K562 (cell line): ENCODE results near the gene BSPRY. TPM values are rescaled to one million over a fixed set of nuclear protein-coding genes. Genes with fewer than 3 reads are reported as not detected.

Source experiments
- ATAC-seq: fragments of 200-7000 bp; cut with Tn5 transposase; 3 replicates; pipeline ENCODE4 v1.9.1; 2020; ENCODE audit warnings: moderate library complexity
- BruUV-seq: library from RNA; stranded (reverse); fragments of 400-500 nt; replicated peaks from 2 replicates; lab custom pipeline; 2021; lab: Mats Ljungman, UMichigan
- CTCF ChIA-PET: fragments of 300-600 bp; formaldehyde crosslinking; extraction: SDS; loops from one replicate; lab custom pipeline; 2021; ENCODE audit warnings: low intra/inter-chr PET ratio; lab: Yijun Ruan, JAX
- POLR2A ChIA-PET: fragments of 300-600, 350-650 bp; sonication (Branson Sonifier 250); formaldehyde crosslinking; extraction: SDS; loops from one replicate; lab custom pipeline; 2021; ENCODE audit warnings: antibody characterized with exemption, inconsistent platforms; lab: Yijun Ruan, JAX
- DNase-seq, 4 experiments: peaks; one replicate each; pipeline versions ENCODE4 v3.0.0 to v3.0.0-alpha.2; 2011 to 2018; ENCODE audit warnings: low spot score in 3 of 4, mixed read lengths in 3 of 4; ENCODE audit errors: extremely low read depth in 1 of 4
- FAIRE-seq: peaks from 2 replicates; lab custom pipeline; 2011; peaks lifted over from hg19 to GRCh38; lab: Jason Lieb, UNC
- H2AFZ ChIP-seq: 2 replicates; pipeline ENCODE4 v1.6.0; 2011; ENCODE audit warnings: low read depth, low read length, control low read depth, inconsistent platforms
- H3K27ac ChIP-seq: fragments of 200-600 bp; 3 replicates; pipeline ENCODE4 v1.8.0; 2011; ENCODE audit warnings: low read depth, mild to moderate bottlenecking, control low read depth, inconsistent platforms, low read length, moderate library complexity, mixed read lengths; ENCODE audit errors: extremely low read depth
- H3K27me3 ChIP-seq, 2 experiments: fragments of 300-600 bp in 1 of 2; 2 replicates in 1 of 2; 3 replicates in 1 of 2; pipeline versions ENCODE4 v1.6.0 to v1.8.0; 2011; ENCODE audit warnings: inconsistent platforms in 2 of 2, low read length in 2 of 2, mild to moderate bottlenecking in 1 of 2, mixed read lengths in 1 of 2, moderate library complexity in 1 of 2; ENCODE audit not compliant: control insufficient read depth in 2 of 2, insufficient read depth in 2 of 2
- H3K36me3 ChIP-seq: fragments of 300-600 bp; 3 replicates; pipeline ENCODE4 v1.8.0; 2011; ENCODE audit warnings: mild to moderate bottlenecking, low read length, inconsistent platforms; ENCODE audit not compliant: control insufficient read depth, insufficient read depth
- H3K4me1 ChIP-seq, 2 experiments: fragments of 200-600 bp in 1 of 2; replicated peaks in 1 of 2; 2 replicates in 1 of 2; 3 replicates in 1 of 2; pipeline versions ENCODE4 v1.5.1 to v1.8.0; 2011; ENCODE audit warnings: inconsistent platforms in 2 of 2, low read length in 2 of 2, mild to moderate bottlenecking in 1 of 2, mixed read lengths in 1 of 2, moderate library complexity in 1 of 2; ENCODE audit not compliant: control insufficient read depth in 2 of 2, insufficient read depth in 2 of 2
- H3K4me2 ChIP-seq: 2 replicates; pipeline ENCODE4 v1.6.1; 2011; ENCODE audit warnings: low read length, control low read depth, inconsistent platforms, mixed read lengths; ENCODE audit not compliant: insufficient read depth
- H3K4me3 ChIP-seq: fragments of 200-600 bp; sonication (generic), shearing (Covaris generic); 2 replicates; pipeline ENCODE4 v1.5.1; 2016; ENCODE audit warnings: control low read depth, inconsistent platforms
- H3K79me2 ChIP-seq: fragments of 200-600 bp; 3 replicates; pipeline ENCODE4 v1.8.0; 2011; ENCODE audit warnings: low read length, inconsistent platforms; ENCODE audit not compliant: control insufficient read depth, insufficient read depth
- H3K9ac ChIP-seq, 2 experiments: 2 replicates each; pipeline versions ENCODE4 v1.6.0 to v1.6.1; 2011; ENCODE audit warnings: low read depth in 2 of 2, low read length in 2 of 2, control low read depth in 1 of 2, inconsistent platforms in 1 of 2, mild to moderate bottlenecking in 1 of 2, mixed read lengths in 1 of 2; ENCODE audit not compliant: insufficient read depth in 1 of 2
- H3K9me1 ChIP-seq: one replicate; pipeline ENCODE4 v1.6.0; 2011; ENCODE audit warnings: inconsistent platforms, mild to moderate bottlenecking, low read length, moderate library complexity; ENCODE audit not compliant: control insufficient read depth, insufficient read depth
- H3K9me3 ChIP-seq: replicated peaks from 2 replicates; pipeline ENCODE4 v1.5.1; 2011; ENCODE audit warnings: low read depth, low read length, inconsistent platforms; ENCODE audit not compliant: control insufficient read depth, insufficient read depth
- H4K20me1 ChIP-seq: replicated peaks from 2 replicates; pipeline ENCODE4 v1.6.1; 2011; ENCODE audit warnings: low read length, inconsistent platforms, mixed read lengths; ENCODE audit not compliant: control insufficient read depth, insufficient read depth
- BRD9 ChIP-seq: fragments of 450-650 bp; IDR thresholded peaks from 2 replicates; pipeline ENCODE4 v1.6.1; 2018; ENCODE audit warnings: low read depth; ENCODE audit not compliant: partially characterized antibody
- CBX5 ChIP-seq: IDR thresholded peaks from 2 replicates; pipeline ENCODE4 v1.6.1; 2014; ENCODE audit warnings: low read depth, borderline replicate concordance
- CREB3L1 ChIP-seq: fragments of 450-650 bp; IDR thresholded peaks from 2 replicates; pipeline ENCODE4 v1.6.1; 2014; ENCODE audit warnings: low read depth, mild to moderate bottlenecking, moderate library complexity, borderline replicate concordance
- MNT ChIP-seq, 2 experiments: fragments of 450-650 bp; conservative IDR thresholded peaks; 2 replicates each; pipeline ENCODE4 v1.6.1; 2017; ENCODE audit warnings: mild to moderate bottlenecking in 2 of 2, moderate library complexity in 2 of 2
- NCOR1 ChIP-seq: fragments of 450-650 bp; IDR thresholded peaks from 2 replicates; pipeline ENCODE4 v1.6.1; 2016; ENCODE audit warnings: mild to moderate bottlenecking, moderate library complexity
- SAP30 ChIP-seq: fragments of 200-600 bp; sonication (generic); IDR thresholded peaks from 2 replicates; pipeline ENCODE4 v1.6.1; 2012; ENCODE audit warnings: borderline replicate concordance, low read depth, mild to moderate bottlenecking, moderate library complexity, low read length, control low read depth, inconsistent platforms; ENCODE audit not compliant: insufficient read depth, poor library complexity, severe bottlenecking
- SP2 ChIP-seq: IDR thresholded peaks from 2 replicates; pipeline ENCODE4 v1.6.1; 2011; ENCODE audit warnings: mild to moderate bottlenecking, low read depth, low read length, moderate library complexity; ENCODE audit not compliant: poor library complexity, severe bottlenecking; ENCODE audit errors: extremely low read depth
- TBL1XR1 ChIP-seq, 2 experiments: IDR thresholded peaks; 2 replicates each; pipeline ENCODE4 v1.6.1; 2012; ENCODE audit warnings: improper control_type of control experiment in 2 of 2, low read length in 2 of 2, mild to moderate bottlenecking in 1 of 2
- WGBS: fragments of 100-300 bp; shearing (Covaris generic); methylation state at CpG from one replicate; pipeline ENCODE4 v1.1.6; 2016; ENCODE audit warnings: low coverage, mixed read lengths; ENCODE audit not compliant: insufficient coverage; ENCODE audit errors: missing lambda C conversion rate; 5-methylcytosine and 5-hydroxymethylcytosine counted together
- in situ Hi-C: fragments of 300-500 bp; cut with MboI; formaldehyde crosslinking; loops from 4 replicates; pipeline ENCODE4 v1.15.0; 2018; ENCODE audit warnings: inconsistent platforms, mixed read lengths
- intact Hi-C: fragments of 100-400 bp; cut with micrococcal nuclease; formaldehyde crosslinking; loops from 2 replicates; pipeline ENCODE4 v1.14.2; 2022
- polyA plus RNA-seq, 8 experiments: library from polyadenylated mRNA; depleted of rRNA in 4 of 8; stranded (reverse) in 5 of 8; unstranded in 3 of 8; fragments of >200 nt; fragmentation: Nextera tagmentation in 2 of 8; fragmentation: Illumina TruSeq in 1 of 8; extraction: Ambion mirVana in 2 of 8; extraction: Trizol in 1 of 8; gene quantifications; 2 replicates each; pipeline versions ENCODE4 v1.2.1 to v1.2.3, GENCODE V29; 2011 to 2014; ENCODE audit warnings: inconsistent platforms in 1 of 8, missing spikeins in 1 of 8
- total RNA-seq, 7 experiments: library from RNA; depleted of rRNA in 6 of 7; stranded (reverse); fragments of >200 nt in 6 of 7; fragmentation: Illumina TruSeq in 2 of 7; extraction: Trizol in 2 of 7; gene quantifications; 2 replicates each; pipeline versions ENCODE4 v1.2.1 to v1.2.3, GENCODE V29; 2011 to 2021; ENCODE audit warnings: low replicate concordance in 1 of 7
- TF ChIP-seq, protein P1 (sequence below): sonication (generic); formaldehyde crosslinking; IDR thresholded peaks from 2 replicates; pipeline ENCODE4 v1.8.0; 2022; ENCODE audit warnings: missing genetic modification reagents, mild to moderate bottlenecking, borderline replicate concordance
- TF ChIP-seq, protein P2 (sequence below): conservative IDR thresholded peaks from 2 replicates; pipeline ENCODE4 v1.6.1; 2011; ENCODE audit warnings: low read depth, mild to moderate bottlenecking, low read length; ENCODE audit not compliant: control insufficient read depth
- TF ChIP-seq, protein P3 (sequence below): sonication (generic); formaldehyde crosslinking; IDR thresholded peaks from 2 replicates; pipeline ENCODE4 v1.8.1; 2023; ENCODE audit warnings: mild to moderate bottlenecking, missing genetic modification reagents

BSPRY gene
- total and polyA plus RNA-seq, 9 of the 15 experiments (the other 6 are each of a cell fraction or from before 2014, with no cell fraction given) = 0.07 to 0.67 (median 0.18) TPM

DNA sequence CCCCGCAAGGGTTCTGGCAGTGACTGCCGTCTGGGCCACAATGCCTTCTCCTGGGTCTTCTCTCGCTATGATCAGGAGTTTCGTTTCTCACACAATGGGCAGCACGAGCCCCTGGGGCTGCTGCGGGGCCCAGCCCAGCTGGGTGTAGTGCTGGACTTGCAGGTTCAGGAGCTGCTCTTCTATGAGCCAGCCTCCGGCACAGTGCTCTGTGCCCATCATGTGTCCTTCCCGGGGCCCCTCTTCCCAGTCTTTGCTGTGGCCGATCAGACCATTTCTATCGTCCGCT lies 20.5 kb downstream of the BSPRY start:
- Histone ChIP-seq H3K27ac (no peak overlapping the region), H3K4me2 (no peak overlapping the region), H3K9me1 (no peaks in the 10 kb centered on the region), H2AFZ (no peak overlapping the region), H3K9ac (peak overlapping the region in 1 of 2 experiments; percentile 1; a peak in 1 of 4 replicates), H3K4me1 (peaks cover 22 to 23% of the 10 kb centered on the region in 2 experiments), H3K9me3 (no peaks in the 10 kb centered on the region), H3K27me3 (no peaks in the 10 kb centered on the region), H3K4me3 (no peak overlapping the region), H3K79me2 (no peaks in the 10 kb centered on the region), H3K36me3 (peaks cover 21% of the 10 kb centered on the region), H4K20me1 (peaks cover 12% of the 10 kb centered on the region; the same call in 1 of the 2 replicates)
- FAIRE-seq = no peak
- ChIA-PET POLR2A (no interaction called here), CTCF (no interaction called here)
- no peak for ATAC-seq
- intact Hi-C loops (no loop called here), in situ Hi-C loops (no loop called here)
- no TSS peak for BruUV-seq
- WGBS = 49% methylated on average over 11 of the region's 11 CpGs
- DNase-seq = no peak
- TF ChIP-seq, protein P1, sequence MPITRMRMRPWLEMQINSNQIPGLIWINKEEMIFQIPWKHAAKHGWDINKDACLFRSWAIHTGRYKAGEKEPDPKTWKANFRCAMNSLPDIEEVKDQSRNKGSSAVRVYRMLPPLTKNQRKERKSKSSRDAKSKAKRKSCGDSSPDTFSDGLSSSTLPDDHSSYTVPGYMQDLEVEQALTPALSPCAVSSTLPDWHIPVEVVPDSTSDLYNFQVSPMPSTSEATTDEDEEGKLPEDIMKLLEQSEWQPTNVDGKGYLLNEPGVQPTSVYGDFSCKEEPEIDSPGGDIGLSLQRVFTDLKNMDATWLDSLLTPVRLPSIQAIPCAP = no peak
- TF ChIP-seq, protein P2, sequence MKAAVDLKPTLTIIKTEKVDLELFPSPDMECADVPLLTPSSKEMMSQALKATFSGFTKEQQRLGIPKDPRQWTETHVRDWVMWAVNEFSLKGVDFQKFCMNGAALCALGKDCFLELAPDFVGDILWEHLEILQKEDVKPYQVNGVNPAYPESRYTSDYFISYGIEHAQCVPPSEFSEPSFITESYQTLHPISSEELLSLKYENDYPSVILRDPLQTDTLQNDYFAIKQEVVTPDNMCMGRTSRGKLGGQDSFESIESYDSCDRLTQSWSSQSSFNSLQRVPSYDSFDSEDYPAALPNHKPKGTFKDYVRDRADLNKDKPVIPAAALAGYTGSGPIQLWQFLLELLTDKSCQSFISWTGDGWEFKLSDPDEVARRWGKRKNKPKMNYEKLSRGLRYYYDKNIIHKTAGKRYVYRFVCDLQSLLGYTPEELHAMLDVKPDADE = no peak
- no peak for TF ChIP-seq TBL1XR1 (IDR thresholded peaks at IDR 0.05; ENCODE audit: low read length in 2 of 2)
- no peak for TF ChIP-seq CREB3L1
- no peak for TF ChIP-seq CBX5
- no peak for TF ChIP-seq MNT (conservative IDR thresholded peaks at IDR 0.05)
- TF ChIP-seq BRD9 = no peak
- no peak for TF ChIP-seq SAP30
- no peak for TF ChIP-seq SP2
- no peak for TF ChIP-seq NCOR1
- TF ChIP-seq, protein P3, sequence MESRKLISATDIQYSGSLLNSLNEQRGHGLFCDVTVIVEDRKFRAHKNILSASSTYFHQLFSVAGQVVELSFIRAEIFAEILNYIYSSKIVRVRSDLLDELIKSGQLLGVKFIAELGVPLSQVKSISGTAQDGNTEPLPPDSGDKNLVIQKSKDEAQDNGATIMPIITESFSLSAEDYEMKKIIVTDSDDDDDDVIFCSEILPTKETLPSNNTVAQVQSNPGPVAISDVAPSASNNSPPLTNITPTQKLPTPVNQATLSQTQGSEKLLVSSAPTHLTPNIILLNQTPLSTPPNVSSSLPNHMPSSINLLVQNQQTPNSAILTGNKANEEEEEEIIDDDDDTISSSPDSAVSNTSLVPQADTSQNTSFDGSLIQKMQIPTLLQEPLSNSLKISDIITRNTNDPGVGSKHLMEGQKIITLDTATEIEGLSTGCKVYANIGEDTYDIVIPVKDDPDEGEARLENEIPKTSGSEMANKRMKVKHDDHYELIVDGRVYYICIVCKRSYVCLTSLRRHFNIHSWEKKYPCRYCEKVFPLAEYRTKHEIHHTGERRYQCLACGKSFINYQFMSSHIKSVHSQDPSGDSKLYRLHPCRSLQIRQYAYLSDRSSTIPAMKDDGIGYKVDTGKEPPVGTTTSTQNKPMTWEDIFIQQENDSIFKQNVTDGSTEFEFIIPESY = no peak
